ENCODE measurements around the gene DNAH3.
"Not testable (repeated sequence)": the region's sequence is repeated elsewhere in the genome, so short reads cannot be mapped to it uniquely, and the experiment has no call there.

Gene DNAH3

DNA sequence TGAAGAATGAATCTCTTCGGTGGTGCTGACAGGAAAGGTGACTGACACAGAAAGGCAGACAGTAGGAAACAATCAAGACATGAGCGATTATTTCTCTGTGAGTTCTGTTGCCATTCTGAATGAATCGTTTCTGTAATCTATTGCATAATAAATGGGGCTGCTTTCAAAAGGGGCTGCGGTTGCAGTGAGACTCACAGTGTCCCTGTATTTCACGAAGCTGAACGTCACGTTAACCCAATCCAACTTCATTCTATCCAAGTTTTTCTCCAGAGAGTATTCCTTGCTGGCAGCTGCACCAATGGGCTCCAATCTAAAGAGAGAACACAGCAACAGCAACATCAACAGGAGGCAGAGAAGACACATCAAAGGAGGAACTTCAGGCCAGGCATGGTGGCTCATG, 75.4 kb downstream of the DNAH3 start:
- DNase-seq (ENCODE audit: low spot score) = no peak

DNA sequence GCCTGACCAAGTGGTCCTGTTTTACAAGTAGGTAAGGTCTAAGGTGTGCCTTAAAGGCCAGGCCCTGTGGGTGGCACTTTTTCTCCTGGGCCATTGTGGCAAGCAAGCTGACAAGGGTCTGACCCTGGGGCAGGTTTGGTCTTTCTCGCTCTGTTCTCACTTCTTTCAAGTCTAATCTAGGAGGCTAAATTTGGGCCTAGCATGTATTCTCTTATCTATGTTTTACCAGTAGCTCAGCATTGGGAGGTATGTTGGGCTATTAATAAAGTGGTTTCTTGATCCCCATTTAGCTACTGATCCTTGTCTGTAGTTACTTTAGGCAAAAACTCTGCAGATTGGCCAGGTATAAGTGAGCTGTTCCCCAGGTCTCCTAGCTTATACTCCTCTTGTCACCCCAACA, 77.7 kb downstream of the DNAH3 start:
- DNase-seq (ENCODE audit: low spot score) = no peak

DNA sequence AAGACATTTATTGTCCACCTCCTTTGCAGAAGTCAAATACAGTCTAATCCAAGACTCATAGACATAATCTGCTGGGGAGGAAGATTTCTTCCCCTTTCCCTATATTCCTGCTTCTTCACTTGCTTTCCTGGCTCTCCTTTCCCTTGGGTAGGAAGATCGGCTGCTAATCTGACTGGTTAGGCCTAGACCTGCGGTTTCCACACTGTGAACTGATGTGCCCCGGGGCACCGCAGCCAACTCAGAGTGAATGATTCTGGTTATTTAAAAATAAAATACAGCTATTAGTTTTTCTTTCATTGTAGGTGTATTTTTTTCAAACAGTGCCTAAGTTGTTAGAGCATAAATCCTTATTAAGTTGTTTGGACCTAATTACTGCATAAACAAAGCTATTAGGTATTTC, 78.9 kb downstream of the DNAH3 start:
- DNase-seq (ENCODE audit: low spot score) = no peak

DNA sequence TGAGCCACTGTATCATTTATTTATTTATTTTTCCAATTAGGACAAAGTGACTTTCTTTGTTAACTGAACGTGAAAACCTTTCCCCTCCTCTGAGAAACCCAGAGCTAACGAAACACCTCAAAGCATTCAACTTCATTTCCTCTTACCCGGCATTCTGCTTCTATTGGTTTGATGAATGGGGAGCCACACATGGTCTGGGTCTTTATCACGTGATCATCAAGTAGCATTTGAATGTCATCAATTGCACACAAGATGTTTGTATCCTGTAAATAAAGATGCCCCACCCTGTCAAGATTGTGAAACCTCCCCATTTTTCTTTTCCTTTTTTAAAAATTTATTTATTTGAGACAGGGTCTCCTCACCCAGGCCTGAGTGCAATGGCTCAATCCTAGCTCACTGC, 80.1 kb downstream of the DNAH3 start:
- no peak for DNase-seq (ENCODE audit: low spot score)

DNA sequence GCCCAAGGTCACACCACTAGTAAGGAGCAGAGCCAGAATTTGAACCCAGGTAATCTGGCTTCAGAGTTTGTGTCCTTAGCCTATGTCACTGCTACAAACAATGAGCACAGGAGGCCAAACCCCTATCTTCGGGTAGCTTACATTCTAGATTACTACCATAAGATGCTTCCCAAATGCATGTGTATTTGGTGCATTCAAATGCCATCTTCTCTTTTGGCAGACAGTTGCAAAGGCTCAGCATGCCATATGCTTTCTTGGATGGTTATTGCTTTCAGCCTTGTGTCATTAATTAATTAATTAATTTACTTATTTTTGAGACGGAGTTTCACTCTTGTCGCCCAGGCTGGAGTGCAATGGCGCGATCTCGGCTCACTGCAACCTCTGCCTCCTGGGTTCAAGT, 80.7 kb downstream of the DNAH3 start:
- no peak for DNase-seq (ENCODE audit: low spot score)

DNA sequence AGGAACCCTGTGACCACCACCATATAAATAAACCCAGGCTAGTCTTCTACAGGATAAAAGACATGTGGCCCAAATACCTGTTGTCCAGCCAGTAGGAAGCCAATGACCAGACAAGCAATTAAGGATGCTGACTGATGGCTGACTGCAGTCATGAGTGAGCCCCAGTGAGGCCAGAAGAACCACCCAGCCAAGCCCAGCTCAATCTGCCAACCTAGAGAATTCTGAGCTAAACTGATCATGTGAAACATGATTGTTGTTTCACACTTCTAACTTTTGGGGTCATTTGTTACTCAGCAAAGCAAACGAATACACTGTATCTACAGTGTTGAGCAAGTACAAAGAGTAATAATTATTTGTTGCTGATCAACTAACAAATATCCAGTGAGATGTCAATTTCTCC, 86.4 kb downstream of the DNAH3 start:
- DNase-seq (ENCODE audit: low spot score) = no peak

DNA sequence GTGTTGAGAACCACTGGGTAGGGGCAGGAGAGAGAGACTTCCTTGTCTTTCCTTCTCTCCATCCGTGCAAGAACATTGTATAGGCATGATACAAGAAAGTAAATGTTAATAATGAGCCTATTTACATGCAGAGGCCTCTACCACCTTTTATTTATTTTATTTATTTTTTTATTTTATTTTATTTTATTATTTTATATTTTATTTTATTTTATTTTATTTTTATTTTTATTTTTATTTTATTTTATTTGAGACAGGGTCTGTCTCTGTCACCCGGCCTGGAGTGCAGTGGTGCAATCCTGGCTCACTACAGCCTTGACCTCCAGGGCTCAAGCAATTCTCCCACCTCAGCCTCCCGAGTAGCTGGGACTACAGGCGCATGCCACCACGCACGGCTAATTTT, 87.3 kb downstream of the DNAH3 start:
- DNase-seq (ENCODE audit: low spot score) = not testable (repeated sequence)

DNA sequence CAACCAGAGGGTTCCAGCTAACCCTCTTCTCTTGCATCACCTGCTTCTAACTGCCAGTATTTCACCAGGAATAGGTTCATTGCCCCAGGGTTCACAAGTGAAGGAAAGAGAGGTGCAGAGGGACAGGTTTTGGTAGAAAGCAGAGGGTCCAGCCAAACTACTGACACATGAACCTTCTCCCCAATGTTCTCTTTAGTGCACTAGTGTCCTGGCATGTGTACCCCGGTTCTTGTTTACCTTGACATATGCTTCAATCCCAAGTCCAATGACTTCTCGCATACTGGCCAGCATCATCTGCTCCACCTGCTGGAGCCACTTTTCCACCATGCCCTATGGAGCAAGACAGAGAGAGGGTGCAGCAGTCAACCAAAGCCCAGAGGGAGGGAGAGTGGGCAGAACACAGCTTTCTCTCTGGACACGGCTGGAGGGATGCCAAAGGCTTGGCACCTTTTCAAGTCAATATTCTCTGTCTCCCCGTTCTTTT, 90.6 kb downstream of the DNAH3 start:
- DNase-seq (ENCODE audit: low spot score) = no peak

DNA sequence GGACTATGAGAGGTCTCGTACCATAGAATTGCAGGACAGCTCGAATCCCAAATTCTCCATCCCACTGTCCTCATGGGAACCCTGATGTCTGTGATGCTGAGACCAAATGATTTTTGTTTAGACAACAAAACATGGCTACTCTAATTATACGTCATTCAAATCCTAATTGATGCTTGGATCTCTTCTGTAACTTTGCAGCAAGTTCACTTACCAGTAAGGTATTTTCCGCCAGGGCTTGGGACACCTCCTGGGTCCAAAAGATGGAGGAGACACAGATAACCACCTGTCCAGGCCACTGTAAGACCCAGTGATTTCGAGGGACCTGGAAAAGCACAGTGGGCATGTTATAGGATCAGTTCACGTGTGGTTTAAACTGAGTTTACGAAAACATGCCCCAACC, 92.8 kb downstream of the DNAH3 start:
- no peak for DNase-seq (ENCODE audit: low spot score)

DNA sequence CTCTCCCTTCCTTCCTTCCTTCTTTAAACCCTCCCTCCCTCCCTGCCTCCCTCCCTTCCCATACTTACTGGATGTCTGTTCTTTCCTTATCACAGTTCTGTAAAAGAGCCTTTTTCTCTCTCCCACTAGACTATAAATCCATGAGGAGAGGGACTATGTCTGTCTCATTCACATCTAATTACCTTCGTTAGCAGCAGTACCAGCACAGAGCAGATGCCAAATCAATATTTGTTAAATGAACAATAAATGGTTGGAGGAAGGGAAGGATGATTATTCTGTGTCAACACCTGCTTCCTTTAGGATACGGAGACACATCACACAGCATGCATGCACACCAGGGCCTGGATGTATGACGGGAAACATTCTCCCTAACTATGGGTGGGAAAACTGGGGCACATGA, 94.2 kb downstream of the DNAH3 start:
- no peak for DNase-seq (ENCODE audit: low spot score)

DNA sequence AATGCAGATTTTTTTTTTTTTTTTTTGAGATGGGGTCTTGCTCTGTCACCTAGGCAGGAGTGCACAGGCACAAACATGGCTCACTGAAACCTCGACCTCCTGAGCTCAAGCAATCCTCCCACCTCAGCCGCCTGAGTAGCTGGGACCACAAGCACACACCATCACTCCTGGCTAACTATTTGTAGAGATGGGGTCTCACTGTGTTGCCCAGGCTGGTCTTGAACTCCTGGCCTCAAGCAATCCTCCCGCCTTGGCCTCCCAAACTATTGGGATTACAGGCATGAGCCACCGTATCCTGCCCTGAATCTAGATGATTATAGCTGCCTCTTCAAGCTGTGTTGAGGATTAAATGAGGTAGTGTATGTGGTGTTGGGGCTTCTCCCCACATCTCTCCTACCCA, 94.9 kb downstream of the DNAH3 start:
- not testable (repeated sequence) for DNase-seq (ENCODE audit: low spot score)

DNA sequence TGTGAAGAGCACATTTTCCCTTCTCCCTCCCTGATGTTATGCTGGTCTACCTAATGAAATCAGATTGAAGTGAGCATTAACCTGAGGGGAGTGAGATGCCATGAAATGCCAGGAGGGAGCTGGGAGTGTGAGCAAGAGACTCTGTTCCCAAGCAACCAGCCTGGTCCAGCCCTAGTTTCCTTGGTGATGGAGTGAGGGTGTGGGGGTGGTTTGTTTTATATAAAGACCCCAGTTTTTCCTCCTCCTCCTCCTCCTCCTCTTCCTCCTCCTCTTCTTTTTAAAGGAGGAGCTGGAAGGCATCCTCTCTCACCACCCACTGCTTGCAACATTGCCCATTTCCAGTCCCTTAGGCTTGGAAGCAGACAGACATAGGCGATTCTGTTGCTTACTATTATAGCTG, 97.1 kb downstream of the DNAH3 start:
- DNase-seq (ENCODE audit: low spot score) = no peak

DNA sequence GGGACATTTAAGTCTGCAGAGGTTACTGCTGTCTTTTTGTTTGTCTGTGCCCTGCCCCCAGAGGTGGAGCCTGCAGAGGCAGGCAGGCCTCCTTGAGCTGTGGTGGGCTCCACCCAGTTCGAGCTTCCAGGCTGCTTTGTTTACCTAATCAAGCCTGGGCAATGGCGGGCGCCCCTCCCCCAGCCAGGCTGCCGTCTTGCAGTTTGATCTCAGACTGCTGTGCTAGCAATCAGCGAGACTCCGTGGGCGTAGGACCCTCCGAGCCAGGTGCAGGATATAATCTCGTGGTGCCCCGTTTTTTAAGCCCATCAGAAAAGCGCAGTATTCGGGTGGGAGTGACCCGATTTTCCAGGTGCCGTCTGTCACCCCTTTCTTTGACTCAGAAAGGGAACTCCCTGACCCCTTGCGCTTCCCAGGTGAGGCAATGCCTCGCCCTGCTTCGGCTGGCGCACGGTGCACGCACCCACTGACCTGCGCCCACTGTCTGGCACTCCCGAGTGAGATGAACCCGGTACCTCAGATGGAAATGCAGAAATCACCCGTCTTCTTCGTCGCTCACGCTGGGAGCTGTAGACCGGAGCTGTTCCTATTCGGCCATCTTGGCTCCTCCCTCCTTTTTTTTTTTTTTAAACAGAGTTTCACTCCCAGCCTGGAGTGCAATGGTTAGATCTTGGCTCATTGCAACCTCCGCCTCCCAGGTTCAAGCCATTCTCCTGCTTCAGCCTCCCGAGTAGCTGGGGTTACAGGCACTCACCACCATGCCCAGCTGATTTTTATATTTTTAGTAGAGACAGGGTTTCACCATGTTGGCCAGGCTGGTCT, 102.3 kb downstream of the DNAH3 start:
- not testable (repeated sequence) for DNase-seq (ENCODE audit: low spot score)

DNA sequence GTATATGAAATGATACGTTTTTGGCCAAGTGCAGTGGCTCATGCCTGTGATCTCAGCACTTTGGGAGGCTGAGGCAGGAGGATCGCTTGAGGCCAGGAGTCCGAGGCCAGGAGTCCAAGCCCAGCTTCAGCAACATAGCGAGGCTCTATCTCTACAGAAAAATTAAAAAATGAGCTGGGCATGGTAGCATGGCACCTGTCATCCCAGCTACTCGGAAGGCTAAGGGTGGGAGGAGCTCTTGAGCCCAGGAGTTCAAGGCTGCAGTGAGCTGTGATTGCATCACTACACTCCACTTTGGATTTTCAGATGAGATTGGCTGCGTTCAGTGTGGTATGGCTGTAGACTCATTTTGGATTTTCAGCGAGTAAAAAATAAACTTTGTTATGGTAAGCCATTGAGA, 112.4 kb downstream of the DNAH3 start:
- DNase-seq (ENCODE audit: low spot score) = no peak

DNA sequence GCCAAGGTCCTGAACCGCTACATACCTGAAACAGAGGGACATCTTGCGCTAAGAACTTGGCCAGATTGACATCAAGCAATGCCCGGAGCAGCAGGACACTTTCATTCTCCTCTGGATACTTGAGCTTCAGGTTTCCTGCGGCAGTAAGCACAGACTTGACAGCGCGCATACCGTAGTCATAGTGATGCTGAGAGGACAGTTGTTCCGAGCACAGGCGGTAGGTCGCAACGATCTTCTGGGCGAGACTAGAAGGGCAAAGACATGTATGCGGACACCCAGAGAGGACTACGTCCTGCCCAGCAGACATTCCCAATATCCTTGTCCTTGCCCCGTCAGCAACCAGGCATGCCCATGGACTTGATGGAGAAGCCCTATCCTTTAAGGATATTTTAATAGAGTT, 112.9 kb downstream of the DNAH3 start:
- DNase-seq (ENCODE audit: low spot score) = no peak

DNA sequence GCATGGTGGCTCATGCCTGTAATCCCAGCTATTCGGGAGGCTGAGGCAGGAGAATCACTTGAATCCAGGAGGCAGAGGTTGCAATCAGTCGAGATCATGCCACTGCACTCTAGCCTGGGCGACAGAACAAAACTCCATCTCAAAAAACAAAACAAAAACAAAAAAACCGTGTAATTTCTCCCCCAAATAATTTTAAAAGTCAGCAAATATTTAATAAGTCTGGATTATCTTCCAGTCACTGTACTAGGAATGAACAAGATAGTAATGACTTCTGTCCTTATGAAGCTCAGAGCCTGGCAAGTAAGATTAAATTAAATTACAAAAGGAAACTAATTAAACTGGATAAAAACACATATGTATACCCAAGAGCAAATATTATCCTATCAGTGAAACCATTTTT, 113.5 kb downstream of the DNAH3 start:
- DNase-seq (ENCODE audit: low spot score) = no peak

DNA sequence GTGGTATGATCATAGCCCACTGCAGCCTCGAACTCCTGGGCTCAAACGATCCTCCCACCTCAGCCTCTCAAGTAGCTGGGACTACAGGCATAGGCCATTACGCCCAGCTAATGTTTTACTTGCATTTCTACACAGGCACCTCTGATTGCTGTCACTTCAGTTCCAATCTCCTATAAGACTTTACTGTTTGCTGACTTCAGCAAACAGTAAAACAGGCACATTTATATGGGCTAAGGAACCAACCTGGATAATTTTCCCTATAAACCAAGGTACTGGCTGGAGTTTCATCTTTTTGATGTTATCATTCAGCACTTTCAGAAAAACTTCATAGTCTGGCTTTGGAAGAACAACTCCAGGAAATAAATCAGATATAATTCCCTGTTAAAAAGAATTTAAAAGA, 114.2 kb downstream of the DNAH3 start:
- DNase-seq (ENCODE audit: low spot score) = no peak

DNA sequence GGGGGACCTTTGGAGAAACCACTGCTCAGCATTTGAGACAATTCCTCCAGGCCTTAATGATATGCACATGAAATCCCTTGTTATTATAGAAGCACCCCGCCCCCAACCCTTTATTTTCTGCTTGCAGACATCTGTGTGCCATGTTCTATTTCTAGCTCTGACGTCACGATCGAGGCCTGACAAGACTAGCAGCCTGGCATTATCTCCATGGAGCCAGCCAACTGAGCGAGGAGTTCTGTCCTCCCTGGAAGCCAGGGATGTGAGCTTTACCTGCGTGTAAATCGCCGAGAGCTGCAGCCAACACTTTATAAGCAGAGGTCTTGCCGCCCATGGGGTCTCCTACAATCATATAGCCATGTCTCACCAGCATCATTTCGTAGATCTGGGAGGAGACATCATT, 116.9 kb downstream of the DNAH3 start:
- DNase-seq (ENCODE audit: low spot score) = no peak

DNA sequence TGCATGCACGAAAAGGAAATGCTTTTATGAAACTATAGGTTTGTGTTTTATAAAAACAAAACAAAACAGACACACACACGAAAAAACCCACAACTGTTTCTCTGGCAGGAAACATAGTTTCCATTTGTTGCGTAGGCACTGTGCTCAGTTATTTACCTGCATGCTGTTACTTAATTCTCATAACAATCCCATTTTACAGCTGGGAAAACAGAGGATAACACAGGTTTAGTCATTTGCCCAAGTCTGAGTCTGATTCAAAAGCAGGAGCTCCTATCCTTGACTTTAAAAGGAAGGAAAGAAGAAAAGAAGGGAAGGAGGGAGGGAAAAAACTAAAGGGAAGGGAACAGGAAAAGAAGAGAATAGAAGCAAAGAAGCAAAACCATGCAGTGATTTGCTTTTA, 117.4 kb downstream of the DNAH3 start:
- no peak for DNase-seq (ENCODE audit: low spot score)

DNA sequence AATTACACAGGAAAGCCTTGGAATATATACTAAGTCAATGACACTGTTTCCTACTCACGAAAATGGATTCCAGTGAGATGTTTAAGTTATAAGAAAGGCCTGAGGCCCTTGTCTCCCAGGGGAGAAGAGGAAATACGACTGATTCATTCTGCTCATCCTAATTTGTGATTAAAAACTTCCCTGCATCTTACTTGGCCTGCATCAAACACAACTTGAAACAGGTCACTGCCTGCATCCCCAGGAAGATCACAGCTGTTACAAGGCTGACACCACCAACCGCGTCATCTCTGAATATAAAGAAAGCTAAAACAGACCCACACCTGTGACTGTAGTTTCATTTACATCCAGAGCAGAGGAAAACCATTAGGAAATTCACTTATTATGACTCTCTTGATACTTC, 121.9 kb downstream of the DNAH3 start:
- DNase-seq (ENCODE audit: low spot score) = no peak

DNA sequence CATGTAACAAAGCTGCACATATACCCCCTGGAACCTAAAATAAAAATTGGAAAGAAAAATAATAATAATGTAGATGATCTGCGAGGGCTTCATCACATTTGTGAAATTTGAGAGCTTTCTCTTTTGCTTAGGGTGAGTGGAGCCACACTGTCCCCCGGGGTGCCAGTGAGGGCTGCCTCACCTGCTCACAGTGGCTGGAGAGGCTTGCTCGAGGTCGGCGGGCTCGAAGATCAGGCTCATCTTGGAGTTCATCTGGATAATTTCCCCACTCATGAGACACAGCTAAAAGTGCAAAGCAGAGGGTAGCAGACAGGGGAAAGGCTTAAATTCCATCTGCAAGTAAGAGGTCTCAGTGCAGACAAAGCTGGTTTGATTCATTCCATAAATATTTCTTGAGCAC, 123.8 kb downstream of the DNAH3 start:
- no peak for DNase-seq (ENCODE audit: low spot score)

DNA sequence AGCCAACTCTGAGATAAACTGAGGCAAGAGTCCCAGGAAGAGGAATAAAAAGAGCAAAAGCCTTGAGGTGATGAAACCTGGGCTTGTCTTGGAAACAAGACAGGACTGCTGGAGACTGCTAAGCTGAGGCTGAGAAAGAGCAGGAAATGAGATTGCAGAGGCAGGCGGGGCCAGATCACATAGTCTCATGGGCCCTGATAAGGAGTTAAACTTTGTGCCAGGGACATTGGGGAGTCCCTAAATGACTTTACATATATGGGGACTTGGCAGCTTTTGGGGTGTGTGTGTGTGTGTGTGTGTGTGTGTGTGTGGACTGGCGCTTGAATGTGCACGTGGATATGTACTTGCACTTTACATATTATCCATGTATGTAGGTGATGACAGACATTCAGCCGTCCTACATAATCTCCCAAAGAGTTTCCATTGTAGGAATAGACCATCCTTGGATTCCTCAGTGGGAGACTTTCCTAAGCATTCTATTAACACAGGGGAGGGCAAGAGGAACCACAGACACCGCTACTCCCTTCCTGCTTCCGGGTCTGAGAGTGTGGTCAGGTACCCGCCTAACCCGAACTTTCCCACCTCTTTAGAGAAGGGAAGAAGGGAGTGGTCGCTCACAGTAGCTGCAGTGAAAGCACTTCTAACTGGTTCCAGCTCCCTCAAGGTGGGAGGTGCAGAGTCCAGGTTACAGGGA, 127.0 kb downstream of the DNAH3 start:
- no peak for DNase-seq (ENCODE audit: low spot score)

DNA sequence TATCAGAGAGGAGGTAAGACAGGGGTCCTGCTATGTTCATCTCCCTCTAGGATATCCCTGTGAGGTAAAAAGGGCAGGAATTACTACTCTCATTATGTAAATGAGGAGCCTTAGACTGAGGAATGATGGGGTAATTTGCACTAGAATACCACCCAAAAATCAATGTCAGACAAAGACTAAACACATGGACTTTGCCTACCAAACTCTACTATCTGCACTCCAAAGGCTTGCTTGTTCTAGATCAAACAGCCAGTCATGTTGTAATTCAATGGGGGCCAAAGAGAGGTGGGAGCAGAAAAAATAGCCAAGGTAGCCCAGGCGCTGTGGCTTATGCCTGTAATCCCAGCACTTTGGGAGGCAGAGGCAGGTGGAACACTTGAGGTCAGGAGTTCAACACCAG, 129.3 kb downstream of the DNAH3 start:
- DNase-seq (ENCODE audit: low spot score) = peak; percentile 12

DNA sequence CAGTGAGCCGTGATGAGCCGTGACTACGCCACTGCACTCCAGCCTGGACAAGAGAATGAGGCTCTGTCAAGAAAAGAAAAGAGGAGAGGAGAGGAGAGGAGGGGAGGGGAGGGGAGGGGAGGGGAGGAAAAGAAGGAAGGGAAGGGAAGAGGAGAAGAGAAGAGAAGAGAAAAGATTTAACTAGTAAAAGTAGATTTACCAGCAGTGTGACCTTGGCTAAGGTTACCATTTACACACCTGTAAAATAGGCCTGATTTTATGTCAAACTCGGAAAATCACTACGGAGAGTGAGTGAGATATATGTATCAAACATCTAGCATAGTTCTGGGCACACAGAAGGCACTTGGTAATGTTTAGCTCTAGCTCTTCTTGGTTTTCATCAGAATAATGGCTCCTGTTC, 140.8 kb downstream of the DNAH3 start:
- no peak for DNase-seq (ENCODE audit: low spot score)
